HG03103 (cell line): Measurements from ENCODE around the gene BUD31.
"Not testable (repeated sequence)": the region's sequence is repeated elsewhere in the genome, so short reads cannot be mapped to it uniquely, and the experiment has no call there.

Experiments used
- ATAC-seq: cut with Tn5 transposase; IDR thresholded peaks from one replicate; pipeline ENCODE4 v1.9.1; 2021; ENCODE audit warnings: low read depth; ENCODE audit not compliant: unreplicated experiment

The BUD31 gene

GRCh38 chr7:99380032-99380822, 28.5 kb upstream of the BUD31 start:
- peak; percentile 41 for ATAC-seq

- ATAC-seq: peak; percentile 65
Measured at GRCh38 chr7:99380823-99381663, 27.7 kb upstream of the BUD31 start.

GRCh38 chr7:99381664-99382075, 27.1 kb upstream of the BUD31 start:
- ATAC-seq: no peak

- ATAC-seq: no peak
Measured at GRCh38 chr7:99383203-99383602, 25.6 kb upstream of the BUD31 start.

- no peak for ATAC-seq
Measured at GRCh38 chr7:99383791-99384370, 24.9 kb upstream of the BUD31 start.

GRCh38 chr7:99384523-99384922, 24.2 kb upstream of the BUD31 start:
- no peak for ATAC-seq

- no peak for ATAC-seq
Measured at GRCh38 chr7:99385564-99385963, 23.2 kb upstream of the BUD31 start.

GRCh38 chr7:99386584-99387238, 22.1 kb upstream of the BUD31 start:
- no peak for ATAC-seq

GRCh38 chr7:99387239-99387635, 21.5 kb upstream of the BUD31 start:
- not testable (repeated sequence) for ATAC-seq

- ATAC-seq: no peak
Measured at GRCh38 chr7:99387912-99388311, 20.9 kb upstream of the BUD31 start.

- no peak for ATAC-seq
Measured at GRCh38 chr7:99389772-99390171, 19.0 kb upstream of the BUD31 start.

- no peak for ATAC-seq
Measured at GRCh38 chr7:99390941-99391602, 17.7 kb upstream of the BUD31 start.

- no peak for ATAC-seq
Measured at GRCh38 chr7:99392046-99392445, 16.7 kb upstream of the BUD31 start.

GRCh38 chr7:99392659-99393354, 16.0 kb upstream of the BUD31 start:
- ATAC-seq: peak; percentile 60

GRCh38 chr7:99393355-99394187, 15.2 kb upstream of the BUD31 start:
- ATAC-seq: no peak

GRCh38 chr7:99394188-99394502, 14.6 kb upstream of the BUD31 start:
- ATAC-seq: no peak

GRCh38 chr7:99395616-99396327, 13.0 kb upstream of the BUD31 start:
- no peak for ATAC-seq
